ENCODE data around the gene C1orf116. TPM values are rescaled to one million over a fixed set of nuclear protein-coding genes. Genes with fewer than 3 reads are reported as not detected.

The C1orf116 gene
- total and polyA plus RNA-seq, 4 experiments from 2014 or later: 0.14 TPM; not detected in 3

DNA sequence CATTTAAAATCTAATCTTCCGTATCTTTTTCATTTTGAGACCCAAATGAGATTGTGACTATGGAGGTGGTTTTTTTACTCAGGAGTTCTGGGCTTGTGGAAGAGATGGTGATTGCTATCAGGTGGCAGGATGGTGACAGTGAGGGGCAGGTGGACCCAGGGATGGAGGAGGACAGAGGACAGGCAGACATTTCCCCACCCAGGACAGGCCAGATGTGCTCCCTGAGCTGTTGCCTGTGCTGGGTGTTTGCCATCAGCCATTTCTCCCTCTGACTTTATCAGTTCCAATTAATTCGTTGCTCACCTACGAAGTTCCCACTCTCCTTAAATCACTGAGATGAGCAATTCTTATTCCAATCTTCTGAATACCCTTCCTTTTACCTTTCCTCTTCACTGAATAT, 26.5 kb downstream of the C1orf116 start:
- no peak overlapping the region for H3K27ac ChIP-seq (ENCODE audit: low read depth, low read length)
- no peaks in the 10 kb centered on the region for H3K36me3 ChIP-seq (ENCODE audit: insufficient read depth, low read length)
- H3K4me1 Mint-ChIP-seq: peaks cover 0 to 4% (median 2%) of the 10 kb centered on the region in 4 donors
- no peaks in the 10 kb centered on the region for H3K36me3 Mint-ChIP-seq
- no peaks in the 10 kb centered on the region for H3K27me3 ChIP-seq (ENCODE audit: insufficient read depth, low read length)
- H3K4me3 ChIP-seq (ENCODE audit: low read length in 2 of 2): no peak overlapping the region
- H3K9me3 Mint-ChIP-seq: no peaks in the 10 kb centered on the region
- DNase-seq: no peak
- no peak overlapping the region for H3K27ac Mint-ChIP-seq
- H3K9me3 ChIP-seq (ENCODE audit: control insufficient read depth in 1 of 2, low read length in 2 of 2): no peaks in the 10 kb centered on the region
- no peaks in the 10 kb centered on the region for H3K4me1 ChIP-seq (ENCODE audit: insufficient read depth, low read length)
- CTCF ChIA-PET (ENCODE audit: partially characterized antibody): interaction anchor here (0.9 to 2.8 kb wide), 7 partner anchors 8 to 286 kb away, joined by 3 to 9 read pairs (median 3); no protein-coding TSS in a partner anchor
- H3K27me3 Mint-ChIP-seq: peaks cover 15% of the 10 kb centered on the region in 2 donors
- intact Hi-C loops (cut with micrococcal nuclease): loop anchor here (5.0 kb wide), 1 partner anchor 71 kb away; no protein-coding TSS in a partner anchor
- POLR2A ChIA-PET (ENCODE audit: partially characterized antibody): interaction anchor here (1.5 kb wide), 1 partner anchor 12 kb away, joined by 3 read pairs; no protein-coding TSS in a partner anchor
- no peak overlapping the region for H3K4me3 Mint-ChIP-seq

- no peak overlapping the region for H3K4me3 ChIP-seq (ENCODE audit: low read length in 2 of 2)
- Mint-ChIP-seq H3K27me3 (peaks cover 14 to 15% of the 10 kb centered on the region in 2 donors), H3K4me3 (no peak overlapping the region), H3K4me1 (peaks cover 0 to 4% (median 2%) of the 10 kb centered on the region in 4 donors), H3K36me3 (no peaks in the 10 kb centered on the region), H3K9me3 (no peaks in the 10 kb centered on the region), H3K27ac (peak overlapping the region in 2 of 7 donors; percentile 16 to 41)
- no peaks in the 10 kb centered on the region for H3K36me3 ChIP-seq (ENCODE audit: insufficient read depth, low read length)
- H3K27ac ChIP-seq (ENCODE audit: low read depth, low read length): no peak overlapping the region
- intact Hi-C loops (cut with micrococcal nuclease): loop anchor here (5.0 kb wide), 1 partner anchor 72 kb away; no protein-coding TSS in a partner anchor
- ChIA-PET POLR2A (ENCODE audit: partially characterized antibody) (interaction anchor here (1.0 kb wide), 1 partner anchor 270 kb away, joined by 3 read pairs; no protein-coding TSS in a partner anchor), CTCF (ENCODE audit: partially characterized antibody) (interaction anchor here (0.8 to 2.9 kb wide), 17 partner anchors 9 to 285 kb away, joined by 3 to 10 read pairs (median 5); partner anchors contain the start of gene C1orf116)
- peak in 4 of 5 donors; percentile 13 to 26 (median 18) for DNase-seq
- no peaks in the 10 kb centered on the region for H3K9me3 ChIP-seq (ENCODE audit: control insufficient read depth in 1 of 2, low read length in 2 of 2)
- H3K27me3 ChIP-seq (ENCODE audit: insufficient read depth, low read length): no peaks in the 10 kb centered on the region
- no peaks in the 10 kb centered on the region for H3K4me1 ChIP-seq (ENCODE audit: insufficient read depth, low read length)
Measured at GRCh38 chr1:207004931-207005830, 27.4 kb downstream of the C1orf116 start.

- Histone ChIP-seq H3K27me3 (ENCODE audit: insufficient read depth, low read length) (no peaks in the 10 kb centered on the region), H3K4me1 (ENCODE audit: insufficient read depth, low read length) (no peaks in the 10 kb centered on the region), H3K36me3 (ENCODE audit: insufficient read depth, low read length) (no peaks in the 10 kb centered on the region), H3K4me3 (ENCODE audit: low read length in 2 of 2) (no peak overlapping the region), H3K27ac (ENCODE audit: low read depth, low read length) (no peak overlapping the region), H3K9me3 (ENCODE audit: control insufficient read depth in 1 of 2, low read length in 2 of 2) (no peaks in the 10 kb centered on the region)
- peaks cover 10 to 13% of the 10 kb centered on the region in 2 donors for H3K27me3 Mint-ChIP-seq
- H3K4me1 Mint-ChIP-seq: peaks cover 0 to 4% (median 2%) of the 10 kb centered on the region in 4 donors
- peak overlapping the region in 1 of 7 donors; percentile 61 for H3K27ac Mint-ChIP-seq
- ChIA-PET POLR2A (ENCODE audit: partially characterized antibody) (no interaction called here), CTCF (ENCODE audit: partially characterized antibody) (interaction anchor here (0.6 to 2.9 kb wide), 13 partner anchors 9 to 368 kb away, joined by 3 to 10 read pairs (median 4); partner anchors contain the start of gene DYRK3)
- intact Hi-C loops (cut with micrococcal nuclease): no loop called here
- no peaks in the 10 kb centered on the region for H3K36me3 Mint-ChIP-seq
- H3K9me3 Mint-ChIP-seq: no peaks in the 10 kb centered on the region
- no peak for DNase-seq
- no peak overlapping the region for H3K4me3 Mint-ChIP-seq
Measured at GRCh38 chr1:207003210-207003609, 29.3 kb downstream of the C1orf116 start.

DNA sequence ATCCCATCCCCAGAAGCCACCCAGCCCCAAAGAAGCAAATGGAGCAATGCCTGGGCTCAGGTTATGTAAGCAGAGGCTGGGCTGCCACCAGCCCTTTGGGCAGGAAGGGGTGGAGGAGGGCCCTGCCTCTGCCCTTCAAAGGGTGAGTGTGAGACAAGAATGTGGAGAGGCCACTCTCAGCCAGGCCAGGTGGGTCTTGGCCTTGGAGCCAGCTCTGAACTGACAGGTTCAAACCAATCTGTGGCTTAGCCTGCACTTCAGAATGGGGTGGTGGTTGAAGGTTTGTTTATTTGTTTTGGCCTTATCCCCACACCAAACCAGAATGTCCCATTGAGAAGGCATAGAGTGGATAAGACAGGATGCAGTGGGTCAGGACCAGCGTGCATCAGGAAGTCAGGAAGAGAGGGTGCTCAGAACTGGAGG, 29.8 kb downstream of the C1orf116 start:
- H3K4me1 Mint-ChIP-seq: peaks cover 0 to 4% (median 2%) of the 10 kb centered on the region in 4 donors
- ChIA-PET CTCF (ENCODE audit: partially characterized antibody) (interaction anchor here (0.9 to 2.9 kb wide), 8 partner anchors 11 to 368 kb away, joined by 3 to 10 read pairs (median 4); partner anchors contain the start of gene DYRK3), POLR2A (ENCODE audit: partially characterized antibody) (no interaction called here)
- no peak for DNase-seq
- H3K27me3 ChIP-seq (ENCODE audit: insufficient read depth, low read length): no peaks in the 10 kb centered on the region
- no peaks in the 10 kb centered on the region for H3K36me3 Mint-ChIP-seq
- intact Hi-C loops (cut with micrococcal nuclease): no loop called here
- no peaks in the 10 kb centered on the region for H3K36me3 ChIP-seq (ENCODE audit: insufficient read depth, low read length)
- H3K9me3 Mint-ChIP-seq: no peaks in the 10 kb centered on the region
- H3K27ac Mint-ChIP-seq: no peak overlapping the region
- no peaks in the 10 kb centered on the region for H3K9me3 ChIP-seq (ENCODE audit: control insufficient read depth in 1 of 2, low read length in 2 of 2)
- H3K4me3 Mint-ChIP-seq: no peak overlapping the region
- no peaks in the 10 kb centered on the region for H3K4me1 ChIP-seq (ENCODE audit: insufficient read depth, low read length)
- no peak overlapping the region for H3K27ac ChIP-seq (ENCODE audit: low read depth, low read length)
- H3K27me3 Mint-ChIP-seq: peaks cover 10 to 13% of the 10 kb centered on the region in 2 donors
- no peak overlapping the region for H3K4me3 ChIP-seq (ENCODE audit: low read length in 2 of 2)

DNA sequence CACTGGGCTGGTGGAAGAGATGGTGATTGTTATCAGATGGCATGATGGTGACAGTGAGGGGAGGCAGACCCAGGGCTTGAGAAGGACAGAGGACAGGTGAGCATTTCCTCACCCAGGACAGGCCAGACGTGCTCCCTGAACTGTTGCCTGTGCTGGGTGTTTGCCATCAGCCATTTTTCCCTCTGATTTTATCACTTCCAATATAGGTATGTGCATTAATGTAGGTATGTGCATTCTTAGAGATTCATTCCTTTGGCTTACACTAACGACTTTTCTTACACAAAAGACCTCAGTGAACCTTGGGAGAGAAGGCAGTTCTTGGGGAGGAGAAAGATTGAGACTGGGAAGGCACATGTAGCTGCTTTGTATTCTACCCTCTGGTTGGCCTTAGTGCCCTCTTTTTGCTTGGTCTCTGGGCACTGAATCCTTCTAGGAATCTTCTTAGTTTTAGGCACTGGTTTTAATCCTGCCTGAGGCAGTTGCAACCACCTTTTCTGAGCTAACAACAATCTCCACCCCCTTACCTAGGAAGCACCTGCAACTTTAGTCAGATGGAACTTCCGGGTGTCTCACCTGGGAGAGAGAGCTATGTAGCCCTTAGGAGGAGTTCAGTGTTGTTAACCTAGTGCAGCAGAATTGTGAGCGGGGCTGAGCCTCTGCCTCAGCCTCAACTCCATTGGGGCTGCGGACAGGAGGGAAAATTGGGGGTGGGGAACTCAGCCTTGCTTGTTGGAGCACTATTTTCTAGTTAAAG, 30.9 kb downstream of the C1orf116 start:
- intact Hi-C loops (cut with micrococcal nuclease): no loop called here
- Histone ChIP-seq H3K4me3 (ENCODE audit: low read length in 2 of 2) (no peak overlapping the region), H3K27me3 (ENCODE audit: insufficient read depth, low read length) (no peaks in the 10 kb centered on the region), H3K9me3 (ENCODE audit: control insufficient read depth in 1 of 2, low read length in 2 of 2) (no peaks in the 10 kb centered on the region), H3K4me1 (ENCODE audit: insufficient read depth, low read length) (no peaks in the 10 kb centered on the region), H3K27ac (ENCODE audit: low read depth, low read length) (no peak overlapping the region), H3K36me3 (ENCODE audit: insufficient read depth, low read length) (no peaks in the 10 kb centered on the region)
- Mint-ChIP-seq H3K4me1 (peaks cover 0 to 4% (median 2%) of the 10 kb centered on the region in 4 donors), H3K4me3 (no peak overlapping the region), H3K36me3 (no peaks in the 10 kb centered on the region), H3K27me3 (peaks cover 7 to 8% of the 10 kb centered on the region in 2 donors), H3K9me3 (no peaks in the 10 kb centered on the region), H3K27ac (no peak overlapping the region)
- CTCF ChIA-PET (ENCODE audit: partially characterized antibody): interaction anchor here (1.5 kb wide), 1 partner anchor 275 kb away, joined by 3 read pairs; no protein-coding TSS in a partner anchor
- DNase-seq: no peak
- POLR2A ChIA-PET (ENCODE audit: partially characterized antibody): no interaction called here

DNA sequence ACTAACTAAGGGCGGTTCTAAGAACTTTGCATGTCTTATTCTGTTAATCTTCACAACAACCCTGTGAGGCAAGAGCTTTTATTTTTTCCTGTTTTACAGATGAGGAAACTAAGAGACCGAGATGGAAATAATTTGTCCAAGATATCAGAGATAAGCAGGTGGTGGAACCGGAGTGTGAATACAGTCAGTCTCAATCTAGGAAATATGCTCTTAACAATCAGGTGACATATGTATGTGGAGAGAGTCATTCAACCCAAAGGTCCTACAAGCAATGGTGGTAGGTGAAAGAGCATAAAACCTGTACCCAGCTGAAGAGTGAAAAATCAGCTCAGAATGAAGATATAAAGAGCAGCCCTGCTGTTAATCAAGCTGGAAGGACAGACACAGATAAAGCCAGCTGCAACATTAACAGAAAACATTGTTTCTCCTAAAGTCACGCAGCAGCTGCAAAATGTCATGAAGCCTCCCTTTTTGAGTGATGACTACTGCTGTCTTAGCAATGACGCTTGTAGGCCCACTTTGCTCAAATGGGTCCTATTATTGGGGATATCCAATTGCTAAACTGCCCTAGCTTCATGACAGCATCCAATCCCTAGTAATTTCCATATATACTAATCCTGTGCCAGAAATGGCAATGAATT, 31.8 kb downstream of the C1orf116 start:
- Histone ChIP-seq H3K9me3 (ENCODE audit: control insufficient read depth in 1 of 2, low read length in 2 of 2) (no peaks in the 10 kb centered on the region), H3K27ac (ENCODE audit: low read depth, low read length) (no peak overlapping the region), H3K27me3 (ENCODE audit: insufficient read depth, low read length) (no peaks in the 10 kb centered on the region), H3K4me1 (ENCODE audit: insufficient read depth, low read length) (no peaks in the 10 kb centered on the region), H3K4me3 (ENCODE audit: low read length in 2 of 2) (no peak overlapping the region), H3K36me3 (ENCODE audit: insufficient read depth, low read length) (no peaks in the 10 kb centered on the region)
- peaks cover 0 to 4% (median 2%) of the 10 kb centered on the region in 4 donors for H3K4me1 Mint-ChIP-seq
- no peak overlapping the region for H3K4me3 Mint-ChIP-seq
- no peak for DNase-seq
- H3K27ac Mint-ChIP-seq: no peak overlapping the region
- no peaks in the 10 kb centered on the region for H3K36me3 Mint-ChIP-seq
- peaks cover 3 to 4% of the 10 kb centered on the region in 2 donors for H3K27me3 Mint-ChIP-seq
- CTCF ChIA-PET (ENCODE audit: partially characterized antibody): interaction anchor here (1.0 to 1.2 kb wide), 2 partner anchors 10 to 89 kb away, joined by 3 to 4 read pairs; no protein-coding TSS in a partner anchor
- no peaks in the 10 kb centered on the region for H3K9me3 Mint-ChIP-seq
- POLR2A ChIA-PET (ENCODE audit: partially characterized antibody): no interaction called here
- intact Hi-C loops (cut with micrococcal nuclease): no loop called here
